RCC 7860 (cell line): ENCODE measurements around the gene C10orf95.

Experiments used
- DNase-seq: peaks from one replicate; pipeline ENCODE4 v3.0.0-alpha.2; 2015; ENCODE audit warnings: low spot score
- FAIRE-seq: peaks from 2 replicates; lab custom pipeline; 2012; peaks lifted over from hg19 to GRCh38; lab: Jason Lieb, UNC

Gene C10orf95

GRCh38 chr10:102435529-102436233 is 15.7 kb downstream of the C10orf95 start:
- FAIRE-seq: no peak
- DNase-seq: no peak

GRCh38 chr10:102435133-102435497 is 16.2 kb downstream of the C10orf95 start:
- FAIRE-seq (no peak), DNase-seq (no peak)

GRCh38 chr10:102434394-102435132 is 16.8 kb downstream of the C10orf95 start:
- DNase-seq (no peak), FAIRE-seq (no peak)

GRCh38 chr10:102433619-102434046 is 17.7 kb downstream of the C10orf95 start:
- FAIRE-seq (no peak), DNase-seq (no peak)

- peak; percentile 77 for FAIRE-seq
These were observed 19.0 kb downstream of the C10orf95 start, which contains the start of gene CUEDC2 for GRCh38 chr10:102432162-102432950. TSS of gene CUEDC2 (minus strand) at chr10:102432574. CDS start at chr10:102425188, 7,386 bp downstream.

GRCh38 chr10:102431452-102432124 is 19.8 kb downstream of the C10orf95 start:
- DNase-seq: no peak
- FAIRE-seq: no peak

More at GRCh38 chr10:102432162-102432950, 19.0 kb downstream of the C10orf95 start, which contains the start of gene CUEDC2:
- DNase-seq: peak; percentile 90

GRCh38 chr10:102429468-102429867 is 21.9 kb downstream of the C10orf95 start:
- DNase-seq (no peak), FAIRE-seq (no peak)

- no peak for FAIRE-seq
- DNase-seq: no peak
These were observed 24.5 kb downstream of the C10orf95 start for GRCh38 chr10:102426803-102427287.

- DNase-seq (no peak), FAIRE-seq (no peak)
These were observed 25.9 kb downstream of the C10orf95 start for GRCh38 chr10:102425444-102425843.

GRCh38 chr10:102424916-102425315 is 26.4 kb downstream of the C10orf95 start:
- FAIRE-seq: no peak
- DNase-seq: no peak

GRCh38 chr10:102424145-102424544 is 27.2 kb downstream of the C10orf95 start:
- FAIRE-seq (no peak), DNase-seq (no peak)

GRCh38 chr10:102423372-102423968 is 27.9 kb downstream of the C10orf95 start:
- no peak for DNase-seq
- no peak for FAIRE-seq

- FAIRE-seq (no peak), DNase-seq (peak; percentile 70)
These were observed 28.7 kb downstream of the C10orf95 start for GRCh38 chr10:102422545-102423129.

- DNase-seq: no peak
- no peak for FAIRE-seq
These were observed 29.4 kb downstream of the C10orf95 start for GRCh38 chr10:102421757-102422512.

- DNase-seq (no peak), FAIRE-seq (no peak)
These were observed 29.9 kb downstream of the C10orf95 start for GRCh38 chr10:102421507-102421756.

GRCh38 chr10:102420714-102421506 is 30.4 kb downstream of the C10orf95 start, which contains the start of gene FBXL15:
TSS of gene FBXL15 (plus strand) at chr10:102420836. CDS start at chr10:102421130, 294 bp downstream.
- FAIRE-seq (peak; percentile 69), DNase-seq (peak; percentile 90)

GRCh38 chr10:102420181-102420713 is 31.1 kb downstream of the C10orf95 start:
- no peak for FAIRE-seq

More at GRCh38 chr10:102420181-102420713, 31.1 kb downstream of the C10orf95 start:
- DNase-seq: no peak
